Activated CD8-positive, alpha-beta memory T cell treated with anti-CD3 and anti-CD28 coated beads, Interleukin-2, amount 50 U/mL, for 1 hour (primary cell): Measurements from ENCODE around the gene CLPTM1.
A peak's percentile ranks its signal among the peaks of the same experiment; 100 is the strongest.

Source experiments
- DNase-seq: peaks from one replicate; pipeline ENCODE4 v3.0.0-alpha.2; 2020; ENCODE audit errors: extremely low read depth

CLPTM1 gene

DNA sequence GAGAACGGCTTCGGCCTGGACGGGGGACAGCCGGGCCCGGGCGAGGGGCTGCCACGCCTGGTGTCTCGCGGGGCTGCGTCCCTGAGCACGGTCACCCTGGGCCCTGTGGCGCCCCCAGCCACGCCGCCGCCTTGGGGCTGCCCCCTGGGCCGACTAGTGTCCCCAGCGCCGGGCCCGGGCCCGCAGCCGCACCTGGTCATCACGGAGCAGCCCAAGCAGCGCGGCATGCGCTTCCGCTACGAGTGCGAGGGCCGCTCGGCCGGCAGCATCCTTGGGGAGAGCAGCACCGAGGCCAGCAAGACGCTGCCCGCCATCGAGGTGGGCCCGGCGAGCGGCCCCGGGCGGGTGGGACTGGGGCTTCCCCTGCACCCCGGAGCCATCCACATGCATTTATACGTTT, 56.8 kb downstream of the CLPTM1 start:
- no peak for DNase-seq

DNA sequence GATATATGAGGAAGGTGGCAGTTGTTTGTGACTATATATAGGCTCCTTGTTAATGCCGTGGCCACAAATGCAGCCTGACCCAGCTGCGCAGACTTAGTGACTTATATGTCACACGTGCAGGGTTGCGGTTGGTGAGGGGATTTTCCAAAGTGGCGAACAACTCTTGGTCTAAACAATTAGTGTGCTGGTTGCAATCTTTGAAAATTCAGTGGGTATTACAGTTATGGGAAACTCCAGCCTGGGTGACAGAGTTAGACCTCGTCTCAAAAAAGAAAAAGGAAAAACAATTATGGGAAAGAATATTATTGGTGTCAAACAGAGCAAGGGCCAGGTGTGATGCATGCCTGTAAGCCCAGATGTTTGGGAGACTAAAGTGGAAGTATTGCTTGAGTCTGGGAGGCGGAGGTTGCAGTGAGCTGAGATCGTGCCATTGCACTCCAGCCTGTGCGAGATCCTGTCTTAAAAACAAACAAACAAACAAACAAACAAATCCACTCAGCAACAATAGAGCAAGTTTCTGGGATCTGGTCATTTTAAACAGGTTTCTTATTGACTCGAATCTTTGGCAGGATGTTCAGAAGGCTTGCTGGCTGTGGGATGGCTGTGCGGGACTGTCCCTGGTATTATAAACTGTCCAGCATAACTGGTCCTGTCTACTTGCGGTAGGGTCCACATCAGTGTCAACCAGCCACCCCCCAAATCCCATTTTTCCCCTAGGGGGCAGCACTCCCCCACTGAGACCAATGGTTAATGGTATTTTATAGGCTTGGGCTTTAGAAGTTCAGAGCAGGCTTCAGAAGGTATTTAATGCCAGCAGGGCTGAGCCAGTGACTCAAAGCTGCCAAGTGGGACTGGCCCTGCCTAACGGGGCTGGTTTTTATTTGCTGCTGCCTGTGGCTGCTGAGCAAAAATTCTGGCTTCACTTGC, 61.5 kb downstream of the CLPTM1 start:
- peak; percentile 45 for DNase-seq

DNA sequence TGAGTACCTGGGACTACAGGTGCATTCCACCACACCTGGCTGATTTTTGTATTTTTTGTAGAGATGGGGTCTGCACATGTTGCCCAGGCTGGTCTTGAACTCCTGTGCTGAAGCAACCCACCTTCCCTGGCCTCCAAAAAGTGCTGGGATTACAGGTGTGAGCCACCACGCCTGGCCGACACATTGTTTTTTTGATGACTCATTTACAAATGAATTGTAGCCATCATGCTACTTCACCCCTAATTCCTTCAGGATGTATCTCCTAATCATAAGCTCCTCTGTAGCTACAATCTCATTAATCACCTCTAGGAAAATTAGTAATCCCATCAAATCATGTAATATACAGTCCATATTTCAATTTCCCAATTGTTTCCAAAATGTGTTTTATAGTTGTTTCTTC, 64.0 kb downstream of the CLPTM1 start:
- no peak for DNase-seq

DNA sequence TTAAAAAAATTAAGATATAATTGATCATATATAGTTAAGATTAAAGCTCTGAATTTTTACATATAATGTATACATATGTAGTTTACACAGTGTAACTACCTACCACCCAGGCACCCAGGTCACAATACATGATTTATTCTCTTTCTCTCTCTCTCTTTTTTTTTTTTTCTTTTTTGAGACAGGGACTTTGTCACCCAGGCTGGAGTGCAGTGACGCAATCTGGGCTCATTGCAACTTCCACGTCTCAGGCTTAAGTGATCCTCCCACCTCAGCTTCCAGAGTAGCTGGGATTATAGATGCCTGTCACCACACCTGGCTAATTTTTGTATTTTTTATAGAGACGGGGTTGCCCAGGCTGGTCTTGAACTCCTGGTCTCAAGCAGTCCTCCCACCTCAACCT, 64.9 kb downstream of the CLPTM1 start:
- no peak for DNase-seq

DNA sequence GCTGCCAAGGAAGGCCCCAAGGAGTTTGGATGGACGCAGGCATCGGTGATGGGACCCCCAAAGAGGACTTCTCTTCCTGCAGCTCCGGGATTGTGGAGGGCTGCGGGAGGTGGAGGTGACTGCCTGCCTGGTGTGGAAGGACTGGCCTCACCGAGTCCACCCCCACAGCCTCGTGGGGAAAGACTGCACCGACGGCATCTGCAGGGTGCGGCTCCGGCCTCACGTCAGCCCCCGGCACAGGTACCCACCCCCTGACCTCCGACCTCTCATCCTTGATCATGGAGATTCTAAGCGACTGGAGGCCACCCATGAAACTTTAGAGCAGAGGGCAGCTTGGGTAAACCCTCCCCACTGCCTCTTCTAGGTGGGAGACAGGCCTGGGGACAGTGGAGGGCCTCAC, 66.8 kb downstream of the CLPTM1 start:
- DNase-seq = no peak

DNA sequence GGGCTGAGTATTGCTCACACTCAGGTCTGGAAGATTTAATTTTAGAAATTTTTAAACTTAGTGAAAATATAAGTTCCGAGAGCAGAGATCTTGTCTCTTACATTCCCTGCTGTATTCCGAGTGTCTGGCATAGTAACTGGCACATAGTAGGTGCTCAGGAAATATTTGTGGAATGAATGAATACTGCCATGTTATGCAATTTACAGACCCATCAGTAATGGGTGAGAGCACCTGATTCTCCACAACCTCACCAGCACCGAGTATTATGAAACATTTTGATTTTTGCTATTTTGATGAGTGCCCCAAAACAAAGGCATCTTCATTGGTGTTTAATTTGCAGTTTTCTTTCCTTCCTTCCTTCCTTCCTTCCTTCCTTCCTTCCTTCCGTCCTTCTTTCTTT, 67.9 kb downstream of the CLPTM1 start:
- no peak for DNase-seq

DNA sequence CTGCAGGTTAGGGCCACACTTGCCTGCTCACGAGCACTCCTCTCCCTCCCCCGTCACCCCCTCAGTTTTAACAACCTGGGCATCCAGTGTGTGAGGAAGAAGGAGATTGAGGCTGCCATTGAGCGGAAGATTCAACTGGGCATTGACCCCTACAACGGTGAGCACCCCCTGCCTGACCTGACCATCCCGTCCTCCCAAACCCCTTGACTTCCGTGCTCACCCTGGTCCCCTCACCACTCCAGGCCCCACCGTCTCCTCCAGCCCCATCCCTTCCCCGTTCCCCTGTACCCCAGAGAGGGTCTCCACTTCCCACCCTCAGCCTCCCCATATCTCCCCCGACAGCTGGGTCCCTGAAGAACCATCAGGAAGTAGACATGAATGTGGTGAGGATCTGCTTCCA, 70.1 kb downstream of the CLPTM1 start:
- no peak for DNase-seq

DNA sequence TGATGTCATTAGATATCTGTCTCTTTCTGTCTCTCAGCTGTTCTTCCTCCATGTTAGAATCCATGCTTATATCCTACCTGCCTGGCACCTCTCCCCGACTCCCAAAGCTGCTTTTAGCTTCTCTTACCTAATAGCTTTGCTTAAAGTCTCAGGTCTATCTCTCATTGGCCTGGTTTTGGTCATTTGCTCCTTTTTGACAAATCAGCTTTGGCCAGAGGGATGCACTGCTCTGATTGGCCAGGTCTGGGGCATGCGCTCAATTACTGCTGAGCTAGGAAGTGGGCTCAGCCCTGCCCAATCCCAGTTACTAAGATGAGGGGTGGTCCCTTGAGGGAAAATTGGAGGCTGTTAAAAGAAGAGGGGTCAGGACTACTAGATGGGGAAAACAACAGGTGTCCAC, 72.2 kb downstream of the CLPTM1 start:
- DNase-seq = no peak

DNA sequence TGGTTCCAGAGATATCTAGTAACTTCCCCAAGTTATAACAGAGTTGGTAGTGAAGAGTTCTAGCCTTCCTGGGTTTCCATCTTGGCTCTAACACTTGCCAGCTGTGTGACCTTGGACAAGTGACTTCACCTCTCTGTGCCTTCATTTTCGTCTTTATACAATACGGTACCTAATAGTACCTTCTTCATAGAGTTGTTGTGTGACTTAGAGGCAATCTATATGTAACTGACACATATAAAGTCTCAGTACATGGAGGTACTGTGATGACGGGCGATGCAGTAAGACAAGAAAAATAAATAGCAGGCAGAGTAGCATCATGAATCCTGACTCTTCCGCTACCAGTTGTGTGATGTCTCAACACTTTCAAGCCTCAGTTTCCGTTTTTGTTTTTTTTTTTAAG, 75.6 kb downstream of the CLPTM1 start:
- no peak for DNase-seq

DNA sequence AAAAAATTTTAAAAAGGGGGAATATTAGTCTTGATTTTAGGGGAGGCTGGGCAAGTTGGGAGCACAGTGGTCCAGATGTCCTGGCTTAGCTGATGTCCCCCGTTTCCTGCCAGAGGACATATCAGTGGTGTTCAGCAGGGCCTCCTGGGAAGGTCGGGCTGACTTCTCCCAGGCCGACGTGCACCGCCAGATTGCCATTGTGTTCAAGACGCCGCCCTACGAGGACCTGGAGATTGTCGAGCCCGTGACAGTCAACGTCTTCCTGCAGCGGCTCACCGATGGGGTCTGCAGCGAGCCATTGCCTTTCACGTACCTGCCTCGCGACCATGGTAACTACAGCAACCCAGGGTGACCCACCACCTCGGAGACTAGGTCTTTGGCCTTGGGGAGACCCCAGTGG, 77.2 kb downstream of the CLPTM1 start:
- no peak for DNase-seq

DNA sequence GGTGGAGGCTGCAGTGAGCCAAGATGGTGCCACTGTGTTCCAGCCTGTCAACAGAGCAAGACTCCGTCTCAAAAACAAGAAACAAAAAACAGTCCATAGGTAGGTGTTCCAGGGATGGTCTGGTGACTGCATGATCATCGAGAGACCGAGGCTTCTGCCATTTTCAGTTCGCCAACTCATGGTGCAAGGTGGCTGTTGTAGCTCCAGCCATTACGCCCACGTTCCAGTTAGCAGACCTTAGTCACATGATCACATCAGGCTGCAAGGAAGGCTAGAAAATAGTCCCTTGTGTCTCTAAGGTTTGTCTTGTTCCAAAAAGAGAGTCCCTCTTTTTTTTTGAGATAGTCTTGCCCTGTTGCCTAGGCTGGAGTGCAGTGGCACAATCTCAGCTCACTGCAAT, 80.6 kb downstream of the CLPTM1 start:
- DNase-seq = no peak

DNA sequence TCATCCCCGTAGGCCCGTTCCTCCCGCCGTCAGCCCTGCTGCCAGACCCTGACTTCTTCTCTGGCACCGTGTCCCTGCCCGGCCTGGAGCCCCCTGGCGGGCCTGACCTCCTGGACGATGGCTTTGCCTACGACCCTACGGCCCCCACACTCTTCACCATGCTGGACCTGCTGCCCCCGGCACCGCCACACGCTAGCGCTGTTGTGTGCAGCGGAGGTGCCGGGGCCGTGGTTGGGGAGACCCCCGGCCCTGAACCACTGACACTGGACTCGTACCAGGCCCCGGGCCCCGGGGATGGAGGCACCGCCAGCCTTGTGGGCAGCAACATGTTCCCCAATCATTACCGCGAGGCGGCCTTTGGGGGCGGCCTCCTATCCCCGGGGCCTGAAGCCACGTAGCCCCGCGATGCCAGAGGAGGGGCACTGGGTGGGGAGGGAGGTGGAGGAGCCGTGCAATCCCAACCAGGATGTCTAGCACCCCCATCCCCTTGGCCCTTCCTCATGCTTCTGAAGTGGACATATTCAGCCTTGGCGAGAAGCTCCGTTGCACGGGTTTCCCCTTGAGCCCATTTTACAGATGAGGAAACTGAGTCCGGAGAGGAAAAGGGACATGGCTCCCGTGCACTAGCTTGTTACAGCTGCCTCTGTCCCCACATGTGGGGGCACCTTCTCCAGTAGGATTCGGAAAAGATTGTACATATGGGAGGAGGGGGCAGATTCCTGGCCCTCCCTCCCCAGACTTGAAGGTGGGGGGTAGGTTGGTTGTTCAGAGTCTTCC, 82.4 kb downstream of the CLPTM1 start:
- no peak for DNase-seq

DNA sequence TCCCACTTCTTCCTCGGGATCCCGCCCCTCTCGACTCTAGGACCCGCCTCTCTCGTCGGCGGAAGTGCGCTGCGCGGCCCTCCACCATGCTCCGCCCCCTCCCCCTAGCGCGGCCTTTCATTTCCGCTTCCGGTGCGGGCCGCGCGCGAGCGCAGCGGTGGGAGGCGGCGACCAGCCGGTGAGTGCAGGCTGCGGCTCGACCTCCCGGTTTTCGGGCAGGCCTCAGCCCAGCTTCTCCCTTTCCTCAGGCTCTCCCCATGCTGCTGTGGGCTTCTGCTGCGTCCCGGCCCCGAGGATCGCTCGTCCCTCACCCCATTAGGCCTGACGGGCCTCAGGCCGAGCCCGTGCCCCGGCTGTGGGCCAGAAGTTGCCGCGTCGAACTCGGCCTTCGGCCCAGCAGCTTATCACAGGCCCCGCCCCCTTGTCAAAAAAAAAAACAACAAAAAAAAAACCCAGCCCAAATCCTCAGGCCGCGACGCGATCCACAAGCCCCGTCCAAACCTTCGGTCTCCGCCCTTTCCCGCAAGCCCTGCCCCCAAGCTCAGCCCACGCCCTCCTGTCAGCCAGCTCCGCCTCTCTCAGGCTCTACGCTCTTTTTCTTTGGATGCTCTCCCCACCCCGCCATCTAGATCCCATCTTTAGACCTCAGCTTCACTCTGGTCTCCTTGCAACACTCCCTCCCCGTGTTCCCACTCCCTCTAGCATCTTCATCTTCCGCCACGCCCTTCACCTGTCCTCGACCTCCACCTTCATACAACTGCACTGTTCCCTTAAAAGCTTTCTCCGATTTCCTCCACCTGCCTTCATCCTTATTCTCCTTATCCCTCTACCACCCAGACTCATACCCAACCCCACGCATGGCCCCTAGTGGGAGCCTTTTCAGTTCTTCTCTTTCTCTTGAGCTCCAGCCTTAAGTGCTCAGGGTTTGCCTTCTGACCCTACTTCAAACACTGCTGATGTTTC, 84.0 kb downstream of the CLPTM1 start, which contains the start of gene CLASRP:
CLASRP (plus strand) TSS at position 115 of the 963 bp plus-strand sequence. CDS start 1,168 bp downstream, outside the sequence.
- peak; percentile 67 for DNase-seq

DNA sequence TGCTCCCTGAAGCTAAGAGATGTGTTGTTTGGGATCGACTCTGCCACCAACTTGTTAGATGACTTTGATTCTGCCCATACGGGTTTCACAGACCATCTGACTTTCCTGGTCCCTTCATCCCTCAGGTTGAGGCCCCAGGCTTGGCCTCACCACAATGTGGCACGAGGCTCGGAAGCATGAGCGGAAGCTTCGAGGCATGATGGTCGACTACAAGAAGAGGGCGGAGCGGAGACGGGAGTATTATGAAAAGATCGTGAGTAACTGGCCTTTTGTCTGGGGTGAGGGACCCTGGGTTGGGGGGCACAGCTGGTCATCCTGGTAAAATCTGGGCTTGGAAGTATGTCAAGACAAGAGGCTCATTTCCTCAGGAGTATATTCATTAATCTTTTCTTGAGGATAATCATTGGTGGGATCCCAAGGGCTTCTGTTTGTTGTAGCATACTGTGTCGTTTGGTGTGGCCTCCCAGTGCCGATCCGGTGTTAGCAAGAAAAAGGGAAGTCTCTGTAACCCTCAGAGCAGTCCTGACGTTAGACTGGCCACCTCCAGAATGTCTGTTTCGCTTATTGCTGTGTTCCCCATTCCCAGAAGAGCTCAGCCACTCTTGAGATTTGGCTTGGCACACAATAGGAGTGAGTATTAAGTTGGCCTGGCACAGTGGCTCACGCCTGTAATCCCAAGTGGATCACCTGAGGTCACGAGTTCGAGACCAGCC, 85.0 kb downstream of the CLPTM1 start:
- DNase-seq = no peak

DNA sequence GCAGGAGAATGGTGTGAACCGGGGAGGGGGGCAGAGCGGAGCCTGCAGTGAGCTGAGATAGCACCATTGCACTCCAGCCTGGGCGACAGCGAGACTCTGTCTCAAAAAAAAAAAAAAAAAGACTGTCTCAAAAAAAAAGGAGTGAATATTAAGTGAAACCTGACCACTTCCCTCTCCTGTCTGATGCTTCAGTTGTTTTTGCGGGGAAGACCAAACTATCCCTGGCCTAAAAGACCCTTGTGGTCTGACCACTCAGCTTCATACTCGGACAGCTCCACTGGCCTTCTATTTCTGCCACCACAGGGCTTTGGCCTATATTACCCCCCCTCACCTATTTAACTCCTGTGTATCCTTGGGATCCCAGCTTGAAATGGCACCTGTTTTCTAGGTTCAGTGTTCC, 85.9 kb downstream of the CLPTM1 start:
- DNase-seq = no peak
